Cerebellar nuclear complex (tissue), 1 donor: ENCODE data around the gene STK32B.

Experiments used
- DNase-seq, 2 experiments: peaks; one replicate each; lab custom pipeline; 2025; lab: John Stamatoyannopoulos, UW

STK32B gene

GRCh38 chr4:5471206-5471605 lies 419.9 kb downstream of the STK32B start:
- no peak for DNase-seq

GRCh38 chr4:5471691-5472090 lies 420.4 kb downstream of the STK32B start:
- no peak for DNase-seq

- peak in 1 of 2 experiments; percentile 30 for DNase-seq
Measured at GRCh38 chr4:5472160-5472591, 420.9 kb downstream of the STK32B start.

- DNase-seq: no peak
Measured at GRCh38 chr4:5473125-5473524, 421.8 kb downstream of the STK32B start.

GRCh38 chr4:5474756-5475155 lies 423.5 kb downstream of the STK32B start:
- DNase-seq: no peak

- DNase-seq: no peak
Measured at GRCh38 chr4:5477613-5478012, 426.3 kb downstream of the STK32B start.

GRCh38 chr4:5478169-5478568 lies 426.9 kb downstream of the STK32B start:
- no peak for DNase-seq

- DNase-seq: no peak
Measured at GRCh38 chr4:5478697-5479096, 427.4 kb downstream of the STK32B start.

GRCh38 chr4:5479518-5480060 lies 428.3 kb downstream of the STK32B start:
- no peak for DNase-seq

GRCh38 chr4:5488413-5488812 lies 437.1 kb downstream of the STK32B start:
- DNase-seq: no peak

GRCh38 chr4:5489260-5489659 lies 438.0 kb downstream of the STK32B start:
- DNase-seq: no peak

- no peak for DNase-seq
Measured at GRCh38 chr4:5497489-5497888, 446.2 kb downstream of the STK32B start.

GRCh38 chr4:5500165-5500564 lies 448.9 kb downstream of the STK32B start:
- DNase-seq: no peak

GRCh38 chr4:5503336-5503936 lies 452.2 kb downstream of the STK32B start:
- no peak for DNase-seq

GRCh38 chr4:5504486-5504885 lies 453.2 kb downstream of the STK32B start:
- no peak for DNase-seq

- DNase-seq: no peak
Measured at GRCh38 chr4:5510504-5510903, 459.2 kb downstream of the STK32B start.

- DNase-seq: no peak
Measured at GRCh38 chr4:5511791-5512190, 460.5 kb downstream of the STK32B start.

- no peak for DNase-seq
Measured at GRCh38 chr4:5515646-5516045, 464.4 kb downstream of the STK32B start.

GRCh38 chr4:5517372-5517771 lies 466.1 kb downstream of the STK32B start:
- DNase-seq: no peak

GRCh38 chr4:5524446-5525299 lies 473.4 kb downstream of the STK32B start:
- no peak for DNase-seq

- no peak for DNase-seq
Measured at GRCh38 chr4:5526080-5526846, 475.0 kb downstream of the STK32B start.

GRCh38 chr4:5527211-5527610 lies 475.9 kb downstream of the STK32B start:
- DNase-seq: no peak
